Transverse colon (tissue), 4 donors: ENCODE results near the gene ALKBH5. TPM values are rescaled to one million over a fixed set of nuclear protein-coding genes. Genes with fewer than 3 reads are reported as not detected.

Source experiments
- DNase-seq: peaks from one replicate; pipeline ENCODE4 v3.0.0-alpha.2; 2019
- H3K27ac ChIP-seq, 4 donors: fragments of 200-600 bp; sonication (generic); 2 replicates each; pipeline ENCODE4 v1.5.1; 2016 to 2018; ENCODE audit warnings: inconsistent platforms in 4 of 4
- H3K27me3 ChIP-seq: fragments of 200-600 bp; sonication (generic); 2 replicates; pipeline ENCODE4 v1.5.1; 2017; ENCODE audit warnings: inconsistent platforms
- H3K36me3 ChIP-seq, 4 donors: fragments of 200-600 bp; sonication (generic); 2 replicates each; pipeline ENCODE4 v1.5.1; 2017 to 2019; ENCODE audit warnings: inconsistent platforms in 4 of 4
- H3K4me1 ChIP-seq, 4 donors: fragments of 200-600 bp; sonication (generic); 2 replicates each; pipeline ENCODE4 v1.5.1; 2017 to 2020; ENCODE audit warnings: inconsistent platforms in 4 of 4
- H3K4me3 ChIP-seq, 4 donors: fragments of 200-600 bp; sonication (generic); 1 replicate in 1 of 4; 2 replicates in 3 of 4; pipeline versions ENCODE4 v1.5.1 to v1.6.1; 2017 to 2019; ENCODE audit warnings: inconsistent platforms in 4 of 4
- H3K9me3 ChIP-seq, 2 donors: fragments of 200-600 bp; sonication (generic); 2 replicates each; pipeline ENCODE4 v1.5.1; 2017 to 2019; ENCODE audit warnings: inconsistent platforms in 2 of 2
- EP300 ChIP-seq: sonication (generic); formaldehyde crosslinking; IDR thresholded peaks from one replicate; pipeline ENCODE4 v1.6.1; 2017; ENCODE audit warnings: antibody characterized with exemption, low read depth
- POLR2A ChIP-seq: fragments of 450-650 bp; IDR thresholded peaks from one replicate; pipeline ENCODE4 v1.6.1; 2016; ENCODE audit warnings: antibody characterized with exemption, mild to moderate bottlenecking, moderate library complexity
- POLR2AphosphoS5 ChIP-seq, 3 donors: sonication (generic); formaldehyde crosslinking; IDR thresholded peaks; one replicate each; pipeline ENCODE4 v1.6.1; 2016; ENCODE audit warnings: antibody characterized with exemption in 3 of 3
- WGBS, 2 donors: methylation state at CpG; one replicate each; pipeline ENCODE4 v1.1.5; 2018; ENCODE audit warnings: low coverage in 1 of 2; 5-methylcytosine and 5-hydroxymethylcytosine counted together
- in situ Hi-C, 4 donors: fragments of 200-750 bp; cut with MboI; loops; one replicate each; pipeline versions ENCODE4 v1.15.0 to v1.15.1; 2017; ENCODE audit warnings: low sequenced_read_pairs in 3 of 4, low pct_ligation_motif_present in 1 of 4, low pct_unique_long_range_greater_than_20kb in 1 of 4
- intact Hi-C: fragments of 100-400 bp; cut with DNase I; formaldehyde crosslinking; loops from one replicate; pipeline ENCODE4 v1.15.1; 2023; ENCODE audit warnings: low total_unique reads
- total RNA-seq, 4 donors: library from RNA; depleted of rRNA; stranded (reverse); fragments of >200 nt; gene quantifications; one replicate each; pipeline ENCODE4 v1.1.0, GENCODE V29; 2016
- TF ChIP-seq, protein P1 (sequence below), 5 experiments: fragments of 200-600 bp in 3 of 5; fragments of 450-650 bp in 2 of 5; sonication (generic) in 3 of 5; IDR thresholded peaks; 1 replicate in 2 of 5; 2 replicates in 3 of 5; pipeline ENCODE4 v1.5.1; 2016 to 2017; ENCODE audit warnings: antibody characterized with exemption in 5 of 5, inconsistent platforms in 3 of 5, mild to moderate bottlenecking in 2 of 5, moderate library complexity in 1 of 5

ALKBH5 gene
- total RNA-seq, 4 donors from 2014 or later, result 69.2 to 109 (median 88.4) TPM

DNA sequence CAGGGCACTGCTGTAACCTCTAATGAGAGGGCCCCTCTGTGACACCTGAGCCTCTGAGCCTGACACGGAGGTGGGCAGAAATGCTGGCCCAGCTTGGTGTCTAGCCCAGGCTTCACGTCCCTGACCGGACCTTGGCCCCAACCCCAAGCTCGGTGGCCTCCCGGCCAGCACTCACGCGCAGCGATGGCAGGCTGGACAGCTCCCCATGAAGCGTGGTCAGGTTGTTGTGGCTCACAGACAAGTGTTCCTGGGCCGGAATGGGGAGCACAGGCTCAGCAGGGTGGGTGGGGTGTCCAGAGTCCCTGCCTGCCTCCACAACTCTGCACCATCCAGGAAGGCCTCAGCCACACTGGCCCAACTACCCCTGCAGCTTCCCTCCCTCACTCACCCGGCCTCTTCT, 72.7 kb downstream of the ALKBH5 start:
- H3K27me3 ChIP-seq, result no peaks in the 10 kb centered on the region
- no peaks in the 10 kb centered on the region for H3K9me3 ChIP-seq
- H3K4me3 ChIP-seq, result no peak overlapping the region
- 90% methylated on average over 4 of the region's 11 CpGs; no CpG with 5 or more reads in 1 of the 2 donors for WGBS, 2 donors
- H3K4me1 ChIP-seq, result peaks cover 13 to 35% (median 30%) of the 10 kb centered on the region in 4 donors
- no peak overlapping the region for H3K27ac ChIP-seq
- DNase-seq, result no peak
- intact Hi-C loops, result no loop called here
- in situ Hi-C loops, result no loop called here
- TF ChIP-seq POLR2A, result no peak
- no peak for TF ChIP-seq POLR2AphosphoS5 (IDR thresholded peaks at IDR 0.05)
- TF ChIP-seq EP300, result no peak
- TF ChIP-seq, protein P1, sequence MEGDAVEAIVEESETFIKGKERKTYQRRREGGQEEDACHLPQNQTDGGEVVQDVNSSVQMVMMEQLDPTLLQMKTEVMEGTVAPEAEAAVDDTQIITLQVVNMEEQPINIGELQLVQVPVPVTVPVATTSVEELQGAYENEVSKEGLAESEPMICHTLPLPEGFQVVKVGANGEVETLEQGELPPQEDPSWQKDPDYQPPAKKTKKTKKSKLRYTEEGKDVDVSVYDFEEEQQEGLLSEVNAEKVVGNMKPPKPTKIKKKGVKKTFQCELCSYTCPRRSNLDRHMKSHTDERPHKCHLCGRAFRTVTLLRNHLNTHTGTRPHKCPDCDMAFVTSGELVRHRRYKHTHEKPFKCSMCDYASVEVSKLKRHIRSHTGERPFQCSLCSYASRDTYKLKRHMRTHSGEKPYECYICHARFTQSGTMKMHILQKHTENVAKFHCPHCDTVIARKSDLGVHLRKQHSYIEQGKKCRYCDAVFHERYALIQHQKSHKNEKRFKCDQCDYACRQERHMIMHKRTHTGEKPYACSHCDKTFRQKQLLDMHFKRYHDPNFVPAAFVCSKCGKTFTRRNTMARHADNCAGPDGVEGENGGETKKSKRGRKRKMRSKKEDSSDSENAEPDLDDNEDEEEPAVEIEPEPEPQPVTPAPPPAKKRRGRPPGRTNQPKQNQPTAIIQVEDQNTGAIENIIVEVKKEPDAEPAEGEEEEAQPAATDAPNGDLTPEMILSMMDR (IDR thresholded peaks at IDR 0.05), result no peak
- H3K36me3 ChIP-seq, result peaks cover 0 to 40% (median 16%) of the 10 kb centered on the region in 4 donors

DNA sequence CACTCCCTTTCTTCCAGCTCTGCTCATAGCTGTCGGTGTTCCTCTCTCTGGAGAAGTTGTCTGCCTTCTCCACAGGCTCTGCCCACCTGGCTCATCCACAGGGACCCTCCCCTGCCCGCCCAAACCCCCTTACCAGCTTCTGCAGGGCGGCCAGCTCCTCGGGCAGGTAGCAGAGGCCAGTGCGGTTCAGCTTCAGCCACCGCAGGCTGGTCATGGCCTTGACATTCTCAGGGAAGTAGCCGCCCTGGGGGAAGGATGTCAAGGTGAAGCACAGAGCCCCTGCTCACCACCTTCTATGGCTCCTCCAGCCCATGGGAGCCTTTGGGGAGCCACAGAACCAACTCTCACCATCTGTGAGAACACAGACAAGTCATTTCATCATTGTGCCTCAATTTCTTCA, 73.1 kb downstream of the ALKBH5 start:
- Histone ChIP-seq H3K9me3 (no peaks in the 10 kb centered on the region), H3K4me3 (peak overlapping the region in 1 of 4 donors; percentile 98), H3K36me3 (peaks cover 0 to 36% (median 14%) of the 10 kb centered on the region in 4 donors), H3K27ac (peak overlapping the region in 3 of 4 donors; percentile 97 to 99 (median 98)), H3K27me3 (no peaks in the 10 kb centered on the region), H3K4me1 (peaks cover 17 to 39% (median 34%) of the 10 kb centered on the region in 4 donors)
- intact Hi-C loops, result no loop called here
- TF ChIP-seq POLR2AphosphoS5 (IDR thresholded peaks at IDR 0.05), result no peak
- no peak for TF ChIP-seq EP300
- TF ChIP-seq, protein P1 (IDR thresholded peaks at IDR 0.05), result no peak
- in situ Hi-C loops, result no loop called here
- 90% methylated on average over 7 of the region's 7 CpGs; no CpG with 5 or more reads in 1 of the 2 donors for WGBS, 2 donors
- DNase-seq, result no peak

DNA sequence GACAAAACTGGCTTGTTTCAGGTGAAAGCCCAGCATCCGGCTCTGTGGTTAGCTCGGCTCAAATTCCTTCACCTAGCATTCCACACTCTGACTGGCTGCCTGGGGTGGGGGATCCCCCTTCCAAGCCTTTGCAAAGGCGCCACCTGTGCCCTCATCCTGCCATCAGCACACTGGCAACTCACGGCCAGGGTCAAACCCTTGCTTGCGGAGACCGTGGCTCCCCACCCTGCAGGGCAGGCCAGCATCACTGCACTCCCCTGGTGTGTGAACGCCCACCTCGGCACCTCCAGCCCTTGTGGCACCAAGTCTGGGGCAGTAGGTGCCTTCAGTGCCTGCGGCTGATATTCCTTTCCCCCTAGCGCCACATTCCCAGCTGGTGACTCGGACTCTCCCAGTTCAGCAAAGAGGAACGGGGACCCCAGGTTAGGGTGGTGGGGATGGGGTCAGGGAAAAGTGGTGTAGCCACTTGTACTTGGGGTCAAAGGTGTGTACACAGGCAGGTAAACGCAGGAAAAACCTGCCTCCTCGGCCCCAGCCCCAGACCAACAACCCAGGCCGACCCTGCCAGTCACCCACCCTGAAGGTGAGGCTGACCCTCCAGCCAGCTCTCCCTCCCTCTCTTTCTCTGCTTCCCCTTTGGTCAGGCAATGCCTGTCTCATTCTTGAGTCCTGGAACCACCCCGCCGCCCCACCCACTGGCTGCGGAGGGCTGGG, 73.8 kb downstream of the ALKBH5 start:
- Histone ChIP-seq H3K4me3 (peak overlapping the region; percentile 95 to 98 (median 98)), H3K4me1 (peaks cover 23 to 46% (median 41%) of the 10 kb centered on the region in 4 donors), H3K27ac (peak overlapping the region; percentile 97 to 99 (median 98)), H3K36me3 (peaks cover 0 to 29% (median 11%) of the 10 kb centered on the region in 4 donors), H3K9me3 (no peaks in the 10 kb centered on the region), H3K27me3 (no peaks in the 10 kb centered on the region)
- intact Hi-C loops, result no loop called here
- peak; percentile 86 for DNase-seq
- 10 to 15% methylated on average over 2 to 15 of the region's 18 CpGs for WGBS, 2 donors
- TF ChIP-seq POLR2A (no peak), POLR2AphosphoS5 (IDR thresholded peaks at IDR 0.05) (no peak), EP300 (no peak)
- TF ChIP-seq, protein P1 (IDR thresholded peaks at IDR 0.05), result no peak
- in situ Hi-C loops, result no loop called here

DNA sequence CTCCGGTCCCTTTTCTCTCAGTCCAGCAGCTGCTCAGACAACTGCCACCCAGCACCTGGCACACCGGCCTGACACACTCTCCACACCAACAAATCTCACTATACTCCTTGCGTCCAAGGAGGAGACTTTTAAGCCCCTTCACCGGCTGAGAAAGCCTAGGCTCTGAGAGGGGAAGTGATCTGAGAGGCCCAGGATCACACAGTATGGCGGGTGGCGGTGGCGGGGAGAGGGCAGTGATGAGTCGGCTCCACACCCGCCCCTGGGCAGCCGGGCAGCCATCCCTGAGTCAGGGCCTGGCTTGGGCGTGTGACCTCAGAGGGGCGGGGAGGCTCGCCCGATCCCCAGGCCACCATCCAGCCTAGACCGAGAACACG, 74.3 kb downstream of the ALKBH5 start:
- H3K9me3 ChIP-seq, result no peaks in the 10 kb centered on the region
- H3K4me1 ChIP-seq, result peaks cover 26 to 50% (median 45%) of the 10 kb centered on the region in 4 donors
- peak; percentile 79 for DNase-seq
- no peaks in the 10 kb centered on the region for H3K27me3 ChIP-seq
- TF ChIP-seq, protein P1 (IDR thresholded peaks at IDR 0.05), result no peak
- TF ChIP-seq EP300 (no peak), POLR2A (peak; percentile 70), POLR2AphosphoS5 (IDR thresholded peaks at IDR 0.05) (peak; percentile 7 to 77 (median 60))
- peaks cover 0 to 24% (median 9%) of the 10 kb centered on the region in 4 donors for H3K36me3 ChIP-seq
- in situ Hi-C loops (no loop called here), intact Hi-C loops (no loop called here)
- H3K4me3 ChIP-seq, result peak overlapping the region; percentile 95 to 98 (median 98)
- H3K27ac ChIP-seq, result peak overlapping the region; percentile 97 to 99 (median 98)
- 0 to 20% methylated on average over 1 to 4 of the region's 16 CpGs for WGBS, 2 donors
